ENCODE measurements around the gene SPINT2.
A peak's percentile ranks its signal among the peaks of the same experiment; 100 is the strongest.
"Not testable (repeated sequence)": the region's sequence is repeated elsewhere in the genome, so short reads cannot be mapped to it uniquely, and the experiment has no call there.

Gene SPINT2

GRCh38 chr19:38324431-38324830 lies 60.1 kb downstream of the SPINT2 start:
- DNase-seq: no peak

GRCh38 chr19:38326591-38326990 lies 62.2 kb downstream of the SPINT2 start:
- DNase-seq: no peak

GRCh38 chr19:38329651-38330050 lies 65.3 kb downstream of the SPINT2 start:
- DNase-seq: no peak

GRCh38 chr19:38331728-38332127 lies 67.4 kb downstream of the SPINT2 start:
- no peak for DNase-seq

GRCh38 chr19:38333245-38333644 lies 68.9 kb downstream of the SPINT2 start:
- no peak for DNase-seq

- peak; percentile 83 for DNase-seq
Observed at GRCh38 chr19:38335949-38336637, 71.7 kb downstream of the SPINT2 start.

GRCh38 chr19:38336638-38337359 lies 72.4 kb downstream of the SPINT2 start:
- DNase-seq: peak; percentile 78

- no peak for DNase-seq
Observed at GRCh38 chr19:38337360-38337653, 72.9 kb downstream of the SPINT2 start.

- DNase-seq: not testable (repeated sequence)
Observed at GRCh38 chr19:38339011-38339410, 74.6 kb downstream of the SPINT2 start.

GRCh38 chr19:38340927-38341326 lies 76.6 kb downstream of the SPINT2 start:
- no peak for DNase-seq

Data from NCI-H1092 treated with DMSO at 0.1 percent for 48 hours (cell line).